UCSD-AML1 (cell line): ENCODE data around the gene MBP.
A peak's percentile ranks its signal among the peaks of the same experiment; 100 is the strongest.

Source experiments
- DNase-seq: peaks from one replicate; lab custom pipeline; 2025; ENCODE audit not compliant: unreplicated experiment; lab: John Stamatoyannopoulos, UW

The MBP gene

GRCh38 chr18:77067291-77068061 lies 65.1 kb downstream of the MBP start:
- DNase-seq = peak; percentile 81

- no peak for DNase-seq
These were observed 65.9 kb downstream of the MBP start for GRCh38 chr18:77066689-77067088.

- no peak for DNase-seq
These were observed 66.5 kb downstream of the MBP start for GRCh38 chr18:77066101-77066500.

- DNase-seq = peak; percentile 45
These were observed 67.2 kb downstream of the MBP start for GRCh38 chr18:77065221-77065981.

- DNase-seq = peak; percentile 57
These were observed 69.3 kb downstream of the MBP start for GRCh38 chr18:77063260-77063659.

- no peak for DNase-seq
These were observed 70.0 kb downstream of the MBP start for GRCh38 chr18:77062518-77063003.

GRCh38 chr18:77061946-77062517 lies 70.6 kb downstream of the MBP start:
- DNase-seq = no peak

- no peak for DNase-seq
These were observed 71.2 kb downstream of the MBP start for GRCh38 chr18:77061281-77061945.

- DNase-seq = no peak
These were observed 72.4 kb downstream of the MBP start for GRCh38 chr18:77060151-77060550.

GRCh38 chr18:77059294-77059916 lies 73.2 kb downstream of the MBP start:
- DNase-seq = peak; percentile 31

GRCh38 chr18:77058290-77058835 lies 74.2 kb downstream of the MBP start:
- no peak for DNase-seq

GRCh38 chr18:77057006-77057395 lies 75.6 kb downstream of the MBP start:
- no peak for DNase-seq

GRCh38 chr18:77056344-77057005 lies 76.1 kb downstream of the MBP start:
- DNase-seq = peak; percentile 42

- no peak for DNase-seq
These were observed 76.9 kb downstream of the MBP start for GRCh38 chr18:77055429-77056300.

- peak; percentile 94 for DNase-seq
These were observed 77.8 kb downstream of the MBP start for GRCh38 chr18:77054606-77055428.

- peak; percentile 63 for DNase-seq
These were observed 78.3 kb downstream of the MBP start for GRCh38 chr18:77054288-77054605.

- no peak for DNase-seq
These were observed 78.8 kb downstream of the MBP start for GRCh38 chr18:77053616-77054287.

- DNase-seq = no peak
These were observed 79.6 kb downstream of the MBP start for GRCh38 chr18:77052983-77053309.
